ENCODE measurements around the gene RAB31.

The RAB31 gene

DNA sequence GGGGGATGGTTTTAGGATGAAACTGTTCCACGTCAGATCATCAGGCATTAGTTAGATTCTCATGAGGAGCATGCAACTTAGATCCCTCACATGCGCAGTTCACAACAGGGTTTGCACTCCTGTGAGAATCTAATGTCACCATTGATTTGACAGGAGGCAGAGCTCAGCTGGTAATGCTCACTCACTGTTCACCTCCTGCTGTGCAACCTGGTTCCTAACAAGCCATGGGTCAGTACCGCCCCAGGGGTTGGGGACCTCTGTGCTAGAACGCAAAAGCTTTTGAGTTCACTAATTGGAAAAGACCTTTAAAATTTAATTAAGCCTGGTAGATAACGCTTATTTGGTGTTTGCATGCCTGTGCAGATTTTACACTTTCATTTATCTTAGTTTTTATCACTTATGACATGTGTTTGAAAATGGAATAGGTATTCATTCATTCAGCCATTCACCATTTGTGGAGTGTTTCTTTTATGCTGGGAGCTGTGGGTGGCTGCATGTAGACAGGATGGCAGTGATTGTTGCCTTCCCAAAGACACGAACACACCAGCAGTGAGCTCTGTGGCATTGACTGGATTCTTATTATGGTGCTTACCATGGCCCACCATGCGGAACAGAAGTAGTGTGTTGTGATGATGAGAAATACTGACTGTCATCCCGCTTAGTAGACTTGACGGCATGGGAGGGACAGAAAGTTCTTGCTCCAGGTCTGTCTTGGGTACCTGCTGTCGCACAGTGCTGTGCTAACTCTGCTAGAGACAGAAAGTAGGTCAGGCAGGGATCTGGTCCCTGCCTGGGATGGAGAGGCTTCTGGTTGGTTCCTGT is 6.4 kb downstream of the RAB31 start:
- DNase-seq = no peak

DNA sequence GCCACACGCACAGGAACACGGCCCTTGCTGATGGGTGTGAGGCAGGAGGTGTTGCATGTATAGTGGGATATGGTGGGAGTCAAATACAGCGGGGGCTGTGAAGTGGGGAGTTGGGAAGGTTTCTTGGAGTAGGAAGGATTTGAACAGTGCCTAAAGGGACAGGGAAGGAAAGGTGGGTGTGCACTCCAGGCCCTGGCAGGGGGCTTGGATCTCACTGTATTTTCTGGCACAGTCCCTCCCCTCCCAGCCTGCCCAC is 6.9 kb downstream of the RAB31 start:
- no peak for DNase-seq

DNA sequence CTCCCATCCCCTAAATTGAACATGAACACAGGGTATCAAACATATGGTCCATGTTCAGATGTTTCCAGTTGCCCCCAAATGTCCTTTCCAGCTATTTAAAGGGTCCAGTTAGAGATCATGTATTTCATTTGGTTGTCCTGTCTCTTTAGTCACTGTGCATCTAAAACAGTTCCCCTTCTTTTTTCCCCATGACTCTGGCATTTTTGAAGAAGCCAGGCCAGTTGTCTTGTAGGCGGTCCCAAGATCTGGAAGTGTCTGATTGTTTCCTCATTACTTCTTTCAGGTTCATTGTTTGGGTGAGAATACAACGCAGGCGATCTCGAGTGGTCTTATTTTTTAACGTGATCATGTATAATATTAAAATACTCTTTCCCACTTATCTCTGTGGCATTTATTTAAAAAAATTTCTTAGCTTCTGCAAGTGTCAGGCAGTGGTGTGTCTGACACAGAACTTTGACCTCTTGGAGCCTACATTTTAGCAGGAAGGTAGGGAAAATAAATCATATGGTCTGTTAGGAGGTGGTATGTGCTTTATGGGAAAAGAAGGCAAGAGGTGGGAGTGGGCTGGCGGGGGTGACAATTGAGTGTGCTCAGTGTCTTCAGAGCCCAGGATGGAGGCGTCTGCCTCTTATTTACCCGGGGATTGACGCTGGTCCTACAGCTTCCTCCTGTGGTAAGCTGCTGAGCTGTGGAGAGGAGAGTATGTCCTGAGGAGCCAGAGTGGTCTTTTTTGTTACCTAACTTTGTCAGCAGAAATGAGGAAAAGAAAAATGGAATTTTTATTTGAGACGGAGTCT is 8.1 kb downstream of the RAB31 start:
- no peak for DNase-seq

DNA sequence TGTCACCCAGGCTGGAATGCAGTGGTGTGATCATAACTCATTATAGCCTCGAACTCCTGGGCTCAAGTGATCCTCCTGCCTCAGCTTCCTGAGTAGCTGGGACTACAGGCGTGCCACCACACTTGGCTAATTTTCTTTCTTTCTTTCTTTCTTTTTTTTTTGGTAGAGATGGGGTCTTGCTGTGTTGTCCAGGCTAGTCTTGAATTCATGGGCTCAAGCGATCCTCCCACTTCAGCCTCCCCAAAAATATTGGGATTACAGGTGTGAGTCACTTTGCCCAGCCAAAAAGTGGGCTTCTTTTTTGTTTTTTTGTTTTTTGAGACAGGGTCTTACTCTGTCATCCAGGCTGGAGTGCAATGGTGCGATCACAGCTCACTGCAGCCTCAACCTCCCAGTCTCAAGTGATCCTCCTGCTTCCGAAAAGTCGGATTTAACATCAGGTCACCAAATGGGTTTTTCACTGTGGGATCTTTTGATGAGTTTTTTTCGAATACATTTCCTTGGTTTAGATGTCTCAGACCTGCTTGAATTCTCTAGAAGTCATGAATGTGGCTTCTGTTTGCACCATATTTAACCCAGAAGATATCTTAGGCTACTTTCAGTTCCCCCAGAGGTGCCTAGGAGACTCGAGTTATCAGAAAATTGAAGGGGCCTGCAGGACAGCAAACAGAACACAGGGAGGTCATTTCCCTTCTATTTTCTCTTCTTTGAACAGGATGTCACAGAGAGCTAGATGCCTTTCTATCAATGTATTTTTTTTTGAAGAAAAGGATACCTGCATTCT is 8.9 kb downstream of the RAB31 start:
- no peak for DNase-seq

DNA sequence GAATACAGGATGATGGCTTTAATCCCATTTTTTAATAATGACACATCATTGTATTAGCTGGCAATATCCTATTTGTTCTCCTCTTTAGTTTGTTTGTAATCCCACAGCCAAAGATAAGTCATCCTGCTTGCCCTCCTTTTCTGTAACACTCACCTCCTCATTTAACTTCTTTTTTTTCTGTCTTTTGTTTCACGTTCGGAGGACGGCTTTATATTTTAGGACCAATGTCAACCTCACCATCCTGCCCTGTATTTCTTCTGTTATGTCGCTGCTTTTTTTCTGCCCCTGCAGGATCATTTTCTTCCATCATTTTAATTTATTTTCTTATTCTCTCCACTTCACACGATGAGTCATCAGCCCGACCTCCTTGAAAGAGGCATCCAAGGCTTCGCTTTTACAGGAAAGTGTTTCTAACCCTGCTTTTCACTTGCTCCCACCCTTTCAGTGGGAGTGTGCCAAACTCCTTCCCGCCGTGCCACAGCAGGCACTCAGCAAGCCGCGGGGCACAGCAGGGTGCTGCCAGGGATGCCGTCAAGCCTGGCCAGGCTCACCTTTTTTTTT is 11.4 kb downstream of the RAB31 start:
- DNase-seq = no peak

DNA sequence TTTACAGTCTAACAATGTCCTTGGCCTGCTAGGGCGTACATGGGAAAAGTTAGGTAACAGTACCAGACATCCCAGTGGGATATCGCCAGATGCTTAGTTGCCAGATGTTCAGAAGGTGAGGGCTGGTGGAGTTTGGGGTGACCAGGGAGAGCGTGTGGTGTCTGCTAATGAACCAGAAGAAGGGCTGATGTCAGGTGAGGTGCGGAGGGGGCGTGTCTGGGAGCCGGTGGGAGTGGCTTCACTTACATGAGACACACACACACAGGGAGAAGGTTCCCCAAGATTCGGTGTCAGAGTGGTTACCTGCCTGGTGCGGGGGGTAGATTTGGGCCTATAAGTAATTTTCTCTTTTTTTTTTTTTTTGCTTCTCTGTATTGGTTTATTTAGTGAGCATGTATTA is 12.2 kb downstream of the RAB31 start:
- no peak for DNase-seq

DNA sequence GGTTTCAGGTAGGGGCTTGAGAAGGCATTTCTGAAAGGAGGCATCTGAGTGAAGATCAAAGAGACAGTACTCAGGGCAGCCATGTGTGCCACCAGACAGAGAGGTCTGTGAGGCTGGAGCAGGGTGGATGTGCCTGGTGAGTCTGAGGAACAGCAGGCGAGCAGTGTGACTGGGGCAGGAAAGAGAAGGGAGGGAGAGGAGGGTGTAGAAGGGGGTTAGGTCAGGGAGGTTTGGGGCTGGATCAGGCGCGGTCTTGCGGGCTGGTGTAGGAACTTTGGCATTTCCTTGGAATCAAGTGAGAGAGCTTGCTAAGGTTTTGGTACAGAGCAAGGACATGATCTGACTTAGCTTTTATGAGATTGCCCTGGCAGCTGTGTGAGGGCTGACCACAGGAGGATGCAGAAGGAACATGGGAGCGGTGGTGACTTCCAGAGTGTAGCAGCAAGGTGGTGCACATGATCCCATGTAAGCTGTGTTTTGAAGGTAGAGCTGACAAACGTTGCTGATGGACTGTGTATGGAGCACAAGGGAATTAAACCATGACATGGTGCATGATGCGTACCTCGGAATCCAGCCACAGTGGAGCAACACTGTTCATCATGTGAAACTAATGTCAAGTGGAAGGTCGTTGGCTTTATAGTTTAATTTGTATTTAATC is 13.9 kb downstream of the RAB31 start:
- no peak for DNase-seq

DNA sequence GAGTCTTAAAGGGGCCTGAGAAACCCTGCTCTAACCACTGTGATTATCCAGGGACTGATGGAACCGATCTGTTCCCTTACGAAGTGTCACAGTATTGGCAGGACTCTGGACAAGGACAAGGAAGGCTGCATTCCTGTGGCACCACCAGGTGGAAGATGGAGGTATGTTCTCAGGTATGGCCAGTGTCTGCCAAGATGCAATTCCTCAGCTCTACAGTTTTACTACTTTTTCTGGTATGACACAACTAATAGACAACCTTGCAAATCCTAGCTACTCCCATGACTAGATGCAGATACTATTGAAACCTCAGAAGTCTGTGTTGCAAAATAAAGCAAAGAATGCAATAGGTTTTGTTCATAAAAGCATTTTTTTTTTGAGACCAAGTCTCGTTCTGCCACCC is 14.6 kb downstream of the RAB31 start:
- DNase-seq = no peak

DNA sequence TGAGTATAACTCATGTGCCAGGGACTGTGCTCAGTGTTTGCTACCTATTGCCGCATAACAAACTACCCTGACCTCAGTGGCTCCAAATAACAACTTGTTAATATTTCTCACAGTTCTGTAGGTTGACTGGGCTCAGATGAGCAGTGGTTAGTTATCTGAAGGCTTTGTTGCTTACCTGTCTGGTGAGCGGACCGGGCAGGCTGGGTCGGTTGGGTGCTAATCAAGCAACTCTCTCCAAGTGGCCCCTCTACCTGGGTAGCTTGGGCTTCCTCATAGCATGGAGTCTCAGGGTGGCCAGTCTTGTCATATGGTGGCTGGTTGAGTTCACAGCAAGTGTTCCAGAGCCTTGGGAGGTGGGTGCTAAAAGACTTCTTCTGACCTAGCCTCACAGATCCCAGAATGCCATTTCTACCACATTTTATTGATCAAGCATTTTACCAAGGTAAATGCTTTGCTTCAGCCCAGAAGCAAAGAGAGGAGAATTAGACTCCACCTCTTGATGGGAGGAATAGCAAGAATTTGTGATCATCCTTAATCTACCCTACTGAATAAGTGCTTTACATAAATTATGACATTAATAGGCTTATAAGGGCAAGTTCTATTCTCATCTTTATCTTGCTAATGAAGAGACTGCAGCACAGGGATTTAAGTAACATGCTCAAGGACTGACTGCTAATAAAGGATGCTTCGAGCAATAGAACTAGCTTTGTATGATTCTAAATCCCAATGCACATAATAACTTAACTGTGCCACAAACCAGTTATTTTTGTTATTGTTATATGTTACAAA is 16.9 kb downstream of the RAB31 start:
- no peak for DNase-seq

DNA sequence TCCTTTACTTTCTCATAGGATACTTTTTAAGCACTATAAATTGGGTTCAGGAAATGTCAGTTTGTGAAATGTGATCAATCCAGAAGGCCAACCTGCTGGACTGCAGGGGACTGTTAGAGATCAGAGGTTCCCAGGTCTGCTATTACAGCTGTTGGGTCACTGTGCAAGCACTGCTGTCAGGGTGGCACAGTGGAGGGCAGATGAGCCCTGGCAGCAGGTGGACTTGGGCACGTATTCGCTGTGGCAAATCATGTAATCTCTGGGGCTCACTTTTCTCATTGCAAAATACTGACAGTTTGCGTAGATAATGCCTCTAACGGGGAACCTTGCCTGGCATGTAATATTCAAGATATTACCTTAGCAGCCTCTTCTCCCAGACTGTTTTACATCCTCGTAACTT is 18.1 kb downstream of the RAB31 start:
- DNase-seq = no peak

DNA sequence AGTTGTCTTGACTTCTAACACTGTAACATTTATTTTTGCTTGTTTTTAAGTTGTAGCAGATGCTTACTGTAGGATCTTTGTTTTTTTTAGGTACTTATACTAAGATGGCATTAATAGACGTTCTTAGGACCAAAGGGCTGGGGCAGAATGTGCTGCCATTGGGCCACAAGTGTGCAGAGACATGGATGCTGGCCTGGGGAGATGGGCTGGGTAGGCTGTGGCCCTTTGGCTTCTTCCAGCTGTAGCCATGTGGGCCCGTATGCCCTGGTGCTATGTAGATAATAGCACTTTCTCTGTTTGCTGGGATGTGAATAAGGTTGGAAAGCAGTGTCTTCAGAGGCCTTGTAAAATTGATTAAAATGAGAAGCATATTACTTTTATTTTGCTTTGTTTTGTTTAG is 18.8 kb downstream of the RAB31 start:
- no peak for DNase-seq

DNA sequence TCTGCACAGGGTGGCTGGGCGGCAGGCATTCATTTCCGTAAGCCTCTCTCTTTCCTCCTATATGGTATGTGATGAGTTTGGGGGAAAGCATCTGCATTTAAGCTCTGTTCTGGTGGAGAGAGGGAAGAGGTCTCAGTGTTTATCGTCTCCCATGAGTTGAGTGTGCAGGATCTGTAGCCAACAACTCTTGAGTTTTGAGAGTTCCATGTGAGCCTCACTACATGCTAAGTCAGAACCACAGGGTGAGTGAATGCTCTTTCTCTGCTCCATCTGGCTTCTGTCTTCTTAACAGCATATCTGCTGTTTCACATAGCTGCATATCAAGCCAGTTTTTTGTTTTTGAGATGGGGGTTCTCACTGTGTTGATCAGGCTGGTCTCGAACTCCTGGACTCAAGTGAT is 22.7 kb downstream of the RAB31 start:
- no peak for DNase-seq

DNA sequence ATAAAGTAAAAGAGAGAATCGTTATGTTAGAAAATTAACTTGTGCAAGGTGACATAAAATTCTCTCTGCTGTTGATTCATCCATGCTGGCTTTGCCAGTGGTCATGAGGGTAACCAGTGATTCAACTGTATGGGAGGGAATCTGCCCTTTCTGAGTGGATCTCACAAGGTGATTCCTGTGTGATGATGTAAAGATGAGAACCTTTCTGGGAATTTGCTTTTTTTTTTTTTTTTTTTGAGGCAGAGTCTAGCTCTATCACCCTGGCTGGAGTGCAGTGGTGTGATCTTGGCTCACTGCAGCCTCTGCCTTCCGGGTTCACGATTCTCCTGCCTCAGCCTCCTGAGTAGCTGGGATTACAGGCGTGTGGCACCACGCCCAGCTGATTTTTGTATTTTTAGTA is 23.3 kb downstream of the RAB31 start:
- no peak for DNase-seq

DNA sequence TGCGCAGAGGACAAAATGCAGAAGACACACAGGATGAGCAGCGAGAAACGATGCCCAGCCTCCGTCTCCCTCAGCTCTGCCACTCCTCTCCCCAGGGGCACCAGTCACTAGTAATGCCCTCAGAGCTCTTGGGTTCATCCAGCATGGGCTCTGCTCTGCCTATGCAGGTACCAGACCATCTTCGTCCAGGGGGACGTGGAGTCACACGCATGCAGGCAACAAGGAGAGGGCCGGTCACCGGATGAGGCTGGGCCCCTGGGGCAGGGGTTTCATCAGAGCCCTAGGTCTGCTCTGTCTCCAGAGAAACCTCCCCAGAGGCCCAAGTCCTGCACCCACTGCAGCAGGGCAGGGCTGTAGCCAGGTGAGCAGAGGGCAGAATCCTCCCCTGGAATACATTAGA is 23.9 kb downstream of the RAB31 start:
- DNase-seq = no peak

DNA sequence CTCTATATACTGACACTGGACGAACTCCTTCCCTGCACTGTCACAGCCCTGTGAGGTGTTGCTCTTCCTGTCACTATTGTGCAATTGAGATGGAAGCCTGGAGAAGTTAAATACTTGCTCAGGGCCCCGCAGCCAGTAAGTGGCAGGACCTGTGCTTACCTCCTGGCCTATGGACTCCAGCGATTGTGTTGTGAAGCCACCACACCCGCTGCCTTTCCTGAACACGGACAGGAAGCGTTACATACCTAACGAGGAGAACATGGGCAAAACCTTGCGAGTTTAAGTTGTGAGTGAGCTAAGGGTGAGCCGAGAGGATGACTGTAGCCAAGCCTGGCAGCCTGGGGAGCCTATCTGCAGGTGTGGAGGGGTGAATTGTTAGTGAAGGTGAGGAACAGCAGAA is 26.1 kb downstream of the RAB31 start:
- DNase-seq = no peak

DNA sequence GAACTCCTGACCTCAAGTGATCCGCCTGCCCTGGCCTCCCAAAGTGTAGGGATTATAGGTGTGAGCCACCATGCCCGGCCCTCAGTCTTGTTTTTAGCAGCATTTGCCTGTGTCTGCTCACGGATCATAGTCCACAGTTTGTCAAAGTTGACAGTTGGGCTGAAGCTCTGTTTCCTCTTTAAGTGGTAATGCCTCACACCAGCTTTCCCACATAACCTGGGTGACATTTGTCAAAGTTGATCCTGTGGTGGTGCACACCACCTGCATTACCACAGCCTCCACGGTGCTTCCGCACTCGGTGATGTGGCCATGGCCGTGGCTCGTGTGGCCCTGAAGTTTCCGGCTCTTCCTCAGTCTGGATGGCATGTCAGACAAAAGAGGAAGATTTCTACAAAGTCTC is 27.1 kb downstream of the RAB31 start:
- no peak for DNase-seq

DNA sequence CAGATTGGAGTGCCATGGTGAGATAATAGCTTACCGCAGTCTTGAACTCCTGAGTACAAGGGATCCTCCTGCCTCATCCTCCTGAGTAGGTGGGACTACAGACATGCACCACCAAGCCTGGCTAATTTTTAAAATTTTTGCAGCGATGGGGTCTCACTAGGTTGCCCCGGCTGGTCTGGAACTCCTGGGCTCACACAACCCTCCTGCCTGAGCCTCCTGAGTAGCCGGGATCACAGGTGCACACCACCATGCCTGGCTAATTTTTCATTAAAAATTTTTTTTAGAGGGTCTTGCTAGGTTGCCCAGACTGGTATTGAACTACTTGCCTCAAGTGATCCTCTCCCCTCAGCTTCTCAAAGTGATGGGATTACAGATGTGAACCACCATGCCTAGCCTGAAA is 27.8 kb downstream of the RAB31 start:
- DNase-seq = no peak

DNA sequence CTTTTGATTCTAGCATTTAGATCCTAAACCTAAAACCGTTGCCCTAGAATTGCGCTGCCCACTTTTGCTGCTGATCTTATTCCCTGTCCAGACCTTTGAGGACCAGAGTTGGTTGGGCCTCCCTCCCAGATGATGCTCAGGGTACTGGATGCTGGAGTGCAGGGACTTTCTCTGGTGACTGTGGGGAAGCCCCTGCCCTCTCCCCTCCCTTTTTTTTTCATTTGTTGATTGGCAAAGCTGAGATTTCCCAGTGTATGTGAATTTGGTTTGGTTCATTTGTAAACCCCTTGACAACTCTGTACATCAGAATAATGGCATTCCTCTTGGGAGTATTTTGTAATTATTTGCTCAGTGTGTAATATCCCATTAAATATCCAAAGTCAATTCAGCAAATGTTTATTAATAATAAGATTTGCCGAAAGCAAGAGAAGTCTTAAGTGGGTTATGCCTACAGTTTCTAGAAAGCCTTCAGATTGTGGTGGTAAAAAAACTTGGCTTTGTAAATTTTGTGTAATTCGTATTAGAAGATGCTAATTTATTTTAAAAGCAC is 28.3 kb downstream of the RAB31 start:
- no peak for DNase-seq

DNA sequence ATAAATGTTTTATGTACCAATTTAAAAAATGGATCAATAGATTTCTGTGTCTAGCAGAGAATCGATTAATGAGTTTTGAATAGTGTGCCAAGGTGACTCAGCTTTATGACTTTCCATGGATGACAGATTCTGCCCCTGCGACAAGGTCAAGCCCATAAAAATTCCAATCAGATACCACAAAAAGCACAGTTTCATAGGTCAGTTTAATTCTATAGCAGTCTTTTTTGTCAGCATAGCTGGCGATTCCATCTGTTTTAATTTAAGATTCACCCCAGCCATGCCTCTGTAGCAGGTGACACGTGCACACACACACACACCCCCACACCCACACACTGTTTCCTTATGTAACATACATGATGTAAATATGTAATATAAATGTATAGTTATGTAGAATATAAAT is 28.9 kb downstream of the RAB31 start:
- DNase-seq = no peak

DNA sequence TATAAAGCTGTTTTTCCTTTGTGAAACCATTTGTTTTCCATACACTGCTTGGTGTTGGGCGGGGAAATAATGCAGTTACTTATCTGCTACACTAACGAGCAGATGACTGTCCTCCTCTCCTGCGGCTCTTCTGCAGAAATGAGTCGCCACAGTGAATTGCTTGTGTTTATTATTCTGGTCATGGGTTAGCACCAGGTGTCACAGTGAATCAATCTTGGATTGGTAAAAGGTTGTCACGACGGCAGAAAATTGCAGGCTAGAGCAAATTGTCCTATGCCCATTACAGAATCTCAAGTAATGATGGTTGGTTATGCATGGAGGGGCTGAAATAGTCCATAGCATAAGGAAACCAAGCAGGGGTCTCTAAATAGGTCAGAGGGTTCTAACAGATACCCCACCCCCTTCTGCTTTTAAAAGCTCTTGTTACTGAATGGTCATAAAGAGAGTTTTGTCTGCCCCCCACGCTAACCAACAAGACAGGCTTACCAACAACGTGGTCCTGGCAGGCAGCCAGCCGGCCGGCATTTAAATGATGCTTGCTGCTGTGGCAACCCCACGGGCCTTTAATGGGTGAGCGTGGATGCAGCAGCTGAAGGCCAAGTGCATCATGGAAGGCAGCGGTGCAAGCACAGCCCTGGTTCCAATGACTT is 29.5 kb downstream of the RAB31 start:
- no peak for DNase-seq

DNA sequence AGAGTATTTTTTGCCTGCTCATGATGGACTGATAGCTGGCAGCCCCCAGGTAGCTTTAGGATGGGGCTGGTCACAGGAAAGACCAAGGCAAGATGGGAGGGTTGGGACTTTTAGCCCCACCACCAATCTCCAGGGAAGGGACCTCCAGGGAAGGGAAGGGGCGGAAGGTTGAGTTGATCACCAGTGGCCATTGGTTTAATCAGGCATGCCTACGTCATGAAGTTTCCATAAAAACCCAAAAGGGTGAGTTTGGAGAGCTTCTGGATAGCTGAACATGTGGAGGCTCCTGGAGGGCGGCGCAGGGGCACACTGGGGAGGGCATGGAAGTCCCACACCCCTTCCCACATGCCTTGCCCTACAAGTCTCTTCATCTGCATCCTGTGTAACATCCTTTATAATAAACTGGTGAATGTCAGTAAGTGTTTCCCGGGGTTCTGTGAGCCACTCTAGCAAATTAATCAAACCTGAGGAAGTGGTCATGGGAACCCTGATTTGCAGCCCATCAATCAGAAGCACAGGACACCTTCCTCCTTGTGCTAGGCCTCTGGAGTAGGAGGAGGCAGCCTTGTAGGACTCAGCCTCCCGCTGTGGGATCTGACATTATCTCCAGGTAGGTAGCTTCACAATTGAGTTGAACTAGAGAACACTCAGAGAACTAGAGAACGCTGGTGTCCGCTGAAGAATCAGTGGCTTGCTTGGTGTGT is 30.3 kb downstream of the RAB31 start:
- no peak for DNase-seq
